GM21390 (cell line): Measurements from ENCODE around the gene NDRG4.
A peak's percentile ranks its signal among the peaks of the same experiment; 100 is the strongest.

Experiments used
- ATAC-seq: cut with Tn5 transposase; IDR thresholded peaks from one replicate; pipeline ENCODE4 v1.9.1; 2021; ENCODE audit not compliant: unreplicated experiment

The NDRG4 gene

DNA sequence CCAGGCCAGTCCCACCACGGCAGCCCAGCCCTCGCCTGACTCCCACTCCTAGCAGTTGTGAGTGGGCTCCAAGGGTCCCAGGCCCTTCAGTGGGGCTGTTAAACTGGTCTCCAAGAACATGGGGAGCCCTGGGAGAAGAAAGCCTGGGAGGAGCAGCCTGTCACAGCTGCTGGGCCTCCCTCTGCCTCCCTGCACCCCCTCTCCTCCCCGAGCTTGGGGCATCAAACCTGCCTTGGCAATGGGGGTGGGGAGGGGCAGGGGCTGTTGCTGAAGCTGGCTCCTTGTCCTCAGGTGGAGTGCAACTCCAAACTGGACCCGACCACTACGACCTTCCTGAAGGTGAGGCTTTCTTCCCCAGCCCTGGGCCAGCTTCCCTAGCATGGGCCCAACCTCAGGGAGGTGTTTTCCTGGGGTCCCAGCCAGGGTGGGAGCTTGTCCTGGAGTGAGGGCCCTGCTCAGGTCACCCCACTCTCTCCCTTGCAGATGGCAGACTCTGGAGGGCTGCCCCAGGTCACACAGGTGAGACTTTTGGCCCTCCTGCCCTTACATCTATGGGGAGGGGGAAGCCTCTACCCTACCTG, 8.8 kb downstream of the NDRG4 start:
- ATAC-seq, result no peak

DNA sequence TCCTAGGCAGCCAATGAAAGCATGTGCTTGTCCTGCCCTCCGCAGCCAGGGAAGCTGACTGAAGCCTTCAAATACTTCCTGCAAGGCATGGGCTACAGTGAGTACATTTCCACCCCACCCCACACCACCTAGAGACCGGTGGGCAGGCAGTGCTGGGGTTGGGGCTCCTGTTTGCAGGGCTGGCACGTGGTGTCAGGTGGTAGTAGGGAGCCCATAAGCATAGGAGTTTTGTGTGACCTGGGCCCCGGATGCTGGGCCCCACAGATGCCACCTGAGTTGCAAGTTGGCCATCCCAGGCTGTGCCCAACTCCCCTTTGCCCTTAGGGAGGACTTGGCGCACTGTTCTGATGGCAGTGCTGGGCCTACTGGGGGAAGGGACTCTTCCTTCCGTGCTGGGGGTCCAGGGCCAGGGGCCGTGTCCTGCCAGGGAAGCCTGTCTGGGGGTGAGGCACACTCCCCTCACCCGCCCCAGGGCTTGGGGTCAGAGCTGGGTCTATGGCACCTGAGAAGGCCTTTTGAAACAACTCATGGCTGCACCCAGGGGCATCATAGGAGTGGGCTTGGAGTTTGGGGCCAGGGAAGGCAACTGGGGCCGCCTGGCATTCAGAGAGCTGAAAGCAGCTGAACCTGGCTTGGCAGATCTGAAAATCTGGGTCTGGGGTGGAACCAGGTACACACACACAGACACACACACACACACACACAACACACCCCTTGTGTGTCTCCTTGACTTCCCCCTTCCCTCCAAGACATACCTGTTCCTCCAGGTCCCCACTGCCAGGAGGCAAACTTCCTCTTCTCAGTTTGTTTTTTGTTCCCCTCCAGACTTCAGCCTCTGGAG, 9.5 kb downstream of the NDRG4 start:
- ATAC-seq, result no peak

DNA sequence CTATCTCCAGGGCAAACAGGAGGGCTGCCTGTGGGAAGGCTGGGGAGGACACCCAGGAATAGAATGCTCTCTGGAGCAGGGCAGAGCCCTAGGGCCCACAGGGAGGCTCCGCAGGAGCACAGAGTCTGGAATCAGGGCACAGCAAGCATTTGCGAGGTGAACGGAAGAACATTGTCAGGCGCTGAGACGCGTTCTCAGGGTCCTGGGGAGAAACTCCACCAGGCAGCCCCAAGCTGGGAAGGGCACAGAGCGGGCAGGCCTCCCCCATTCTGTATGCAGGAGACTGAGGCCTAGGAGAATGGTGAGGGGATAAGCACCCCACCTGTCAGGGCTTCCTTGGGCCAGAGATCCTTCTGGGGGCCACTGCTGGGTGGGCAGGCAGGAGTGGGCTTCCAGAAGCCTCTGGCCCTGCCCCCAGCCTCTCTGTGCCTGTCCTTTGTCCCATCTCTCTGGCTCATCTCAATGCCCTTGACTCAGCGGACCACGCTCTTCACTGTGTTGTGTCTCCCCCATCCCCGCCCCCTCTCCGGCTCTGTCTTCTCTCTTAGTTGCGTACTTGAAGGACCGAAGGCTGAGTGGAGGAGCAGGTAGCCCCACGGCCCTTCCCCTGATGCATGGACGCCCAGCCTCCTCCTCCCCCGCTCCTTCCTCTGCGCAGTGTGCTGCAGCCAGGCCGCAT, 10.3 kb downstream of the NDRG4 start:
- ATAC-seq, result no peak

- no peak for ATAC-seq
These were observed 11.1 kb downstream of the NDRG4 start for GRCh38 chr16:58510776-58511628.

DNA sequence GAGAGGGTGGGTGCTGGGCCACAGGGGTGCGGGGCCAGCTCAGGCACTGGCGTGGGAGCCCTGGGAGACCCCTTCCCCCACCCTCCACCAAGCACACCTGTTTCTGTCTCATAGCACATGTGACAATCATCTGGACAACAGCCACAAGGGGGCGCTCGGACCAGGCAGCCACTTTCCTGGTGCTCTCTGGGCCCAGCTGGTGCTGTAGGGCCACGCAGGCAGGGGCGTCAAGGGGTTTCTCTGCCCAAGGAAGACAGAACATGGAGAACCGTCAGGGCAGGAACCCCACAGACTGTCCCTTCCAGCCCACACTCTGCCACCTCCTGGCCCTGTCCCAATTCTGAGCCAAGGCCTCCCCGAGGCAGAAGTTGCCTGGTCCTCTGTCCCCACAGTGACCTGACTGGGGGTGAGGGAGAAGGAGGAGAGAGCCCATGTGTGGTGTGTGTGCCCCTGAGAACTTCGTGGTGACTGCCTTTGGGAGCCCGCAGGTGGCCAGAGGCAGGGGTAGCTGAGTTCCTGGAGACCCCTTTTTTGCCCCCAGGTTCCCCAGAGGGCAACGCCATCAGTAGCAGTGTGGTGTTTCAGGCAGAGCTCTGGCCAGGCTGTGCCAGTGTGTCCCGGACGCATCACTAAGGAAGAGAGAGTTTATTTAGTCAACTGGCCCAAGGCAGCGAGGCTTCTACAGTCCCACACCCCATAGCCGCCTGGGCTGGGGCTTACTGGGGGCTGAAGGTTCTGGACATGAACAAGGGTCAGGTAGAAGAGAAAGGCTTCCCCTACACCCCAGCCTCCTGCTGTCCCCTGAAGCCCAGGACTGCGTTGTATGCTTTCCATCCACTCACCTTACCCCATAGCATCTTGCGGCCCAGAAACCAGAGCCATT, 12.2 kb downstream of the NDRG4 start:
- ATAC-seq, result peak; percentile 35

DNA sequence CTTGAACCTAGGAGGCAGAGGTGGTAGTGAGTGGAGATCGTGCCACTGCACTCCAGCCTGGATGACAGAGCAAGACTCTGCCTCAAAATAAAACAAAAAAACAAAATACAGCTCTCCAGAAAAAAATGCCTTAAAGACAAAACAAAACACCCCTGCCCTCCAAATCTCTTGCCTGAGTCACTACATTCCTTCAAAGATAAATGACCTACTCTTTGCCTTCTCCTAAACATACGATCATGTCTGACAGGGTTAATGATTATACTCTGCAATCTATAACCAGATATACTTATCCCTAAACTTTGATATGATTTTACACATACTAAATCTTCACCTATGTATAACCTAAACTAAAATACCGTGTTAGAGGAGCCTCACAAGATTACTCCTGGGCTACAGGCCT, 13.9 kb downstream of the NDRG4 start:
- no peak for ATAC-seq

DNA sequence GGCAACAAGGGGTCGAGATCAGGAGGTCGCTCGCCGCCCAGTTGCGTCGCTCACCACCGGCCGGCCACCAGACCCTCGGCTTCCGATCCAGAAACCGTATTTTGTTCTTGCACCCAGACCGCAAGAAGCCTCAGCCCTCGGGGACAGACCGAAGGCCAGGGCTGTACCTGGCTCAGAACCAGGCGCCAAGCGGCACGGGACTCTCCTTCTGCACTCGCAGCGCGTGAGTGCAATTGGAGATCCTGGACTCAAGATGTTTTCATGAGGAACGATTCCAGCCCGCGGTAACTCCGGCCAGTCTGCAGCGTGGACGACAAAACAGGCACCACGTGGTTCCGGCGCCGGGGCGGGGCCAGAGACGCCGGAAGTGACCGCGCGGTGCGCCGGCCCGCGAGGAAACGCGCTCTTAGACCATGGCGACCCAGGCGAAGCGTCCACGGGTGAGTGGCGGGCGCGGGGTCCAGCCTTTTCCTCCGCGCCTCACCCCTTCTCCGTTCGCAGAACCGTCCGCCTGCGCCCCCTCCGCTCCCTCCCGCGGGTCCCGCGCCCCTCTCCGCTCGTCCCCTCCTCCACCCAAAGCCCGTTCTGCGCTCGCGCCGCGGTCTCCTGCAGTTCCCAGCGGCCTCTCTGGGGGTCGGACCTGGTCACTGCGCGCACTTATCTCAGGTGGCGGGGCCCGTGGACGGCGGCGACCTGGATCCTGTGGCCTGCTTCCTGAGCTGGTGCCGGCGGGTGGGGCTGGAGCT, 15.4 kb downstream of the NDRG4 start, which contains the start of gene SETD6:
Gene SETD6 (plus strand): TSS at position 393 of the 746 bp plus-strand sequence. CDS start 21 bp downstream, at position 414.
- peak; percentile 66 for ATAC-seq

- peak; percentile 28 for ATAC-seq
These were observed 16.2 kb downstream of the NDRG4 start for GRCh38 chr16:58515871-58516767.

DNA sequence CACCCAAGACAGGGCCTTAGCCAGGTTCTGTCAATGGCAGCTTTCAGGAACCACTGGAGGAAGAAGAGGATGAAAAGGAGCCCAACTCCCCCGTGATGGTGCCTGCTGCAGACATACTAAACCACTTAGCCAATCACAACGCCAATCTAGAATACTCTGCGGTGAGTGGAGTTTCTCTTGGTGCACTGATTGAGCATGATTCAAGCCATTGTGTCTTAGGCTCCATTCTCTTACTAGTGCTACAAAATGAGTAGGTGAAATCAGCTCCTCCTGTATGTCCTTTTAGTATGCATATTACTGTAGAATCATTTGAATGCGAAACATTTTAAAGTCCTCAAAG, 16.8 kb downstream of the NDRG4 start:
- ATAC-seq, result no peak

DNA sequence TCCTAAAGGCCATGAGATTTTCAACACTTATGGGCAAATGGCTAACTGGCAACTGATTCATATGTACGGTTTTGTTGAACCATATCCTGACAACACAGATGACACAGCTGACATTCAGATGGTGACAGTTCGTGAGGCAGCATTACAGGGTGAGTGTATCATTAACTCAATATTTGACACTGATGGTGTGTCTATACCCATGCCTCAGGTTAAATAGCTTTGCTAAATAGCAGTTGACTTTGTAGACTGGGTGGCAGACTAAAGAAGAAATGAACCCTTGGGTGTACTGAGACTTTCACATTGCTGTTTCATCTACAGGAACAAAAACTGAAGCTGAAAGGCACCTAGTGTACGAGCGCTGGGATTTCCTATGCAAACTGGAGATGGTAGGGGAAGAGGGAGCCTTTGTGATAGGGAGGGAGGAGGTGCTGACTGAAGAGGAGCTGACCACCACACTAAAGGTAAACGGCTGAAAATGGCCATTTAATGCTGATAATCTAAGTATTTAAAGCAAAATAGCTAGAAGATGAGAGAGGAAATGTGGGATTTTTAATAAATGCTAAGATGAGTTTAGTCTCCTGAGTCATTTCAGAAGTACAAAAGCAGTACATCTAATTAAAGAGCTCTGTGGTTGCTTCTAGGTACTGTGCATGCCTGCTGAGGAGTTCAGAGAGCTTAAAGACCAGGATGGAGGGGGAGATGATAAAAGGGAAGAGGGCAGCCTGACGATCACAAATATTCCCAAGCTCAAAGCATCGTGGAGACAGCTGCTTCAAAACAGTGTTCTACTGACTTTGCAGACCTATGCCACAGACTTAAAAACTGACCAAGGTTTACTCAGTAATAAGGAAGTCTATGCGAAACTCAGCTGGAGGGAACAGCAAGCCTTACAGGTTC, 18.4 kb downstream of the NDRG4 start:
- ATAC-seq, result peak; percentile 40

GRCh38 chr16:58518980-58519368, 19.0 kb downstream of the NDRG4 start:
- no peak for ATAC-seq

- ATAC-seq, result no peak
These were observed 19.8 kb downstream of the NDRG4 start for GRCh38 chr16:58519707-58520106.

DNA sequence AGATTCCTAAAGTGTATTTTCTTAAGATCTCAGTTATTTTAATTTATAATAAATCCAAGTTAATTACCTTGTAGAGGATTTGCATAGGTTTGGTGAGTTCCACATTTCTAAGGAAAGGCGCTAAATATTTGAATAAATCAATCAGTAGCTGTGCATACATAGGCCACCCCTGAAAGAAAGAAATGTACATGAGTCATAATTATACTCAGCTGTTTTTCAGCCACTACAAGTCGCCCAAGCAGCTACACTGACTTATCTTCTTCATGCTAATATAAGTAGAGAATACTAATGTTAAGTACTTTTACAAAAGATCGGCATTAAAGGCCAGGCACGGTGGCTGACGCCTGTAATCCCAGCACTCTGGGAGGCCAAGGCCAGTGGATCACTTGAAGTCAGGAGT, 30.2 kb downstream of the NDRG4 start:
- no peak for ATAC-seq

GRCh38 chr16:58532414-58532813, 32.5 kb downstream of the NDRG4 start:
- no peak for ATAC-seq

GRCh38 chr16:58533751-58534470, 34.0 kb downstream of the NDRG4 start:
- no peak for ATAC-seq

- no peak for ATAC-seq
These were observed 35.2 kb downstream of the NDRG4 start for GRCh38 chr16:58535100-58535499.

GRCh38 chr16:58536278-58536677, 36.3 kb downstream of the NDRG4 start:
- ATAC-seq, result no peak
